Measurements from ENCODE around the gene TSHZ1.

DNA sequence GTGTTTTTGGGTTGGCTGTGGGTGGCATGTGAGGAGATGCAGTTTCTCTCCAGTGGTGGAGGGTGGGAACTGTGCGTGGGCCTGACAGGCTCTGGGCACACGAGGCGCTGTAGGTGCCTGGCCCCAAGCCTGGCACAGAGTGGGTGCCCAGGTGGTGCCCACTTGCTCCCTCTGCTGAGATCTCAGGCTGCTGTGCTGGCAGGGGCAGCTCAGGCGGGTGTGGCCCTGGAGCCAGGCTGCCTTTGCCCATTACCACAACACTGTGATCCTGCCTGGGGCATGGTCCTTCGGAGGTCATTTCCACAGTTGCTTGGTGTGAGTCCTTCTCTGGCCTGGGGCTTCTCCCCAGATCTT, 20.4 kb downstream of the TSHZ1 start:
- TF ChIP-seq EZH2 (IDR thresholded peaks at IDR 0.05; ENCODE audit: insufficient read depth, poor library complexity, severe bottlenecking) (no peak), EZH2phosphoT487 (IDR thresholded peaks at IDR 0.05; ENCODE audit: insufficient read depth, low read depth) (no peak)
